H9 (cell line): ENCODE results near the gene CPNE5. TPM values are rescaled to one million over a fixed set of nuclear protein-coding genes. Genes with fewer than 3 reads are reported as not detected.

Experiments
- DNase-seq: peaks from one replicate; pipeline ENCODE4 v3.0.0-alpha.2; 2017
- H2AFZ ChIP-seq: one replicate; pipeline ENCODE4 v1.6.1; 2013; ENCODE audit warnings: mild to moderate bottlenecking, low read length, control low read depth, moderate library complexity
- H2AK5ac ChIP-seq: 2 replicates; pipeline ENCODE4 v1.6.1; 2013; ENCODE audit warnings: low read length, control low read depth, mixed read lengths; ENCODE audit not compliant: insufficient read length
- H2BK120ac ChIP-seq: one replicate; pipeline ENCODE4 v1.6.1; 2013; ENCODE audit warnings: low read depth, mild to moderate bottlenecking, low read length, control low read depth, inconsistent platforms; ENCODE audit not compliant: poor library complexity, severe bottlenecking
- H2BK12ac ChIP-seq: 2 replicates; pipeline ENCODE4 v1.6.1; 2013; ENCODE audit warnings: low read length, control low read depth, mixed read lengths, low read depth; ENCODE audit not compliant: insufficient read length
- H2BK15ac ChIP-seq: 2 replicates; pipeline ENCODE4 v1.6.1; 2013; ENCODE audit warnings: low read depth, low read length, control low read depth
- H2BK20ac ChIP-seq: one replicate; pipeline ENCODE4 v1.6.1; 2013; ENCODE audit warnings: low read depth, mild to moderate bottlenecking, low read length, control low read depth, inconsistent platforms; ENCODE audit not compliant: poor library complexity, severe bottlenecking
- H2BK5ac ChIP-seq: 2 replicates; pipeline ENCODE4 v1.6.1; 2013; ENCODE audit warnings: low read length, control low read depth, mixed read lengths; ENCODE audit not compliant: insufficient read length
- H3K14ac ChIP-seq: 2 replicates; pipeline ENCODE4 v1.6.1; 2013; ENCODE audit warnings: low read length, control low read depth; ENCODE audit not compliant: insufficient read depth
- H3K18ac ChIP-seq: 2 replicates; pipeline ENCODE4 v1.6.1; 2013; ENCODE audit warnings: low read depth, mild to moderate bottlenecking, mixed read lengths, low read length, control low read depth; ENCODE audit not compliant: insufficient read length
- H3K23ac ChIP-seq: 2 replicates; pipeline ENCODE4 v1.6.1; 2013; ENCODE audit warnings: low read length, control low read depth, mixed read lengths, low read depth; ENCODE audit not compliant: insufficient read length
- H3K23me2 ChIP-seq: 2 replicates; pipeline ENCODE4 v1.6.1; 2013; ENCODE audit warnings: low read depth, mild to moderate bottlenecking, mixed read lengths, low read length, control low read depth; ENCODE audit not compliant: insufficient read length, poor library complexity, severe bottlenecking
- H3K27ac ChIP-seq: 2 replicates; pipeline ENCODE4 v1.5.1; 2013; ENCODE audit warnings: low read length, control low read depth, mixed read lengths, low read depth; ENCODE audit not compliant: insufficient read length
- H3K27me3 ChIP-seq: 2 replicates; pipeline ENCODE4 v1.6.1; 2013; ENCODE audit warnings: low read length, control low read depth, inconsistent platforms; ENCODE audit not compliant: insufficient read depth
- H3K4ac ChIP-seq: 2 replicates; pipeline ENCODE4 v1.6.1; 2013; ENCODE audit warnings: low read depth, mild to moderate bottlenecking, control low read depth, inconsistent platforms, low read length, moderate library complexity
- H3K4me1 ChIP-seq: 2 replicates; pipeline ENCODE4 v1.6.1; 2013; ENCODE audit warnings: low read length, control low read depth, inconsistent platforms; ENCODE audit not compliant: insufficient read depth
- H3K4me2 ChIP-seq: 2 replicates; pipeline ENCODE4 v1.6.1; 2013; ENCODE audit warnings: low read length, control low read depth, mixed read lengths; ENCODE audit not compliant: insufficient read length, insufficient read depth
- H3K56ac ChIP-seq: 2 replicates; pipeline ENCODE4 v1.6.1; 2013; ENCODE audit warnings: low read depth, mild to moderate bottlenecking, mixed read lengths, low read length, control low read depth; ENCODE audit not compliant: insufficient read length
- H3K79me1 ChIP-seq: 2 replicates; pipeline ENCODE4 v1.6.1; 2013; ENCODE audit warnings: low read depth, mild to moderate bottlenecking, moderate library complexity, low read length, control low read depth, inconsistent platforms; ENCODE audit not compliant: insufficient read depth, poor library complexity, severe bottlenecking
- H3K79me2 ChIP-seq: 2 replicates; pipeline ENCODE4 v1.6.1; 2013; ENCODE audit warnings: low read length, control low read depth, inconsistent platforms; ENCODE audit not compliant: insufficient read depth
- H3K9ac ChIP-seq: 2 replicates; pipeline ENCODE4 v1.6.1; 2013; ENCODE audit warnings: low read length, control low read depth, mixed read lengths; ENCODE audit not compliant: insufficient read length; ENCODE audit errors: extremely low read depth
- H3K9me3 ChIP-seq: one replicate; pipeline ENCODE4 v1.6.1; 2013; ENCODE audit warnings: low read depth, low read length, inconsistent platforms; ENCODE audit not compliant: control insufficient read depth
- H3T11ph ChIP-seq: one replicate; pipeline ENCODE4 v1.6.1; 2013; ENCODE audit warnings: mild to moderate bottlenecking, low read length, control low read depth, inconsistent platforms
- H4K20me1 ChIP-seq: one replicate; pipeline ENCODE4 v1.6.1; 2013; ENCODE audit not compliant: control insufficient read depth, insufficient read length, insufficient read depth
- H4K5ac ChIP-seq: 2 replicates; pipeline ENCODE4 v1.6.1; 2013; ENCODE audit warnings: low read depth, mild to moderate bottlenecking, mixed read lengths, low read length, control low read depth; ENCODE audit not compliant: insufficient read length
- H4K8ac ChIP-seq: replicated peaks from 2 replicates; pipeline ENCODE4 v1.6.1; 2013; ENCODE audit warnings: low read length, control low read depth, mixed read lengths, low read depth; ENCODE audit not compliant: insufficient read length
- H4K91ac ChIP-seq: 2 replicates; pipeline ENCODE4 v1.6.1; 2013; ENCODE audit warnings: low read depth, mild to moderate bottlenecking, moderate library complexity, mixed read lengths, low read length, control low read depth; ENCODE audit not compliant: insufficient read length
- H3K27ac Mint-ChIP-seq, 3 experiments: 2 replicates in 2 of 3; 3 replicates in 1 of 3; pipeline ENCODE4 v1.8.0; 2020 to 2021; ENCODE audit warnings: mixed read lengths in 3 of 3, mild to moderate bottlenecking in 1 of 3, moderate library complexity in 1 of 3
- H3K27me3 Mint-ChIP-seq: 2 replicates; pipeline ENCODE4 v1.8.0; 2021; ENCODE audit warnings: low read depth, mild to moderate bottlenecking, moderate library complexity, mixed read lengths
- H3K36me3 Mint-ChIP-seq, 3 experiments: 2 replicates in 2 of 3; 3 replicates in 1 of 3; pipeline ENCODE4 v1.8.0; 2020 to 2021; ENCODE audit warnings: low read depth in 3 of 3, mixed read lengths in 3 of 3; ENCODE audit not compliant: insufficient read depth in 1 of 3
- H3K4me1 Mint-ChIP-seq, 2 experiments: 2 replicates each; pipeline ENCODE4 v1.8.0; 2020; ENCODE audit warnings: mixed read lengths in 2 of 2
- H3K4me3 Mint-ChIP-seq, 2 experiments: 2 replicates in 1 of 2; 3 replicates in 1 of 2; pipeline ENCODE4 v1.8.0; 2020 to 2021; ENCODE audit warnings: mild to moderate bottlenecking in 2 of 2, mixed read lengths in 2 of 2, moderate library complexity in 1 of 2
- H3K9me3 Mint-ChIP-seq, 2 experiments: 2 replicates in 1 of 2; 3 replicates in 1 of 2; pipeline ENCODE4 v1.8.0; 2020; ENCODE audit warnings: mild to moderate bottlenecking in 2 of 2, mixed read lengths in 2 of 2, moderate library complexity in 1 of 2
- WGBS: extraction: QIAGEN DNeasy Blood & Tissue Kit; methylation state at CpG from one replicate; pipeline ENCODE4 v1.1.7; 2013; ENCODE audit warnings: missing lambda C conversion rate, low lambda C conversion rate, mixed read lengths; ENCODE audit not compliant: insufficient read length; ENCODE audit errors: extremely low coverage; 5-methylcytosine and 5-hydroxymethylcytosine counted together
- total RNA-seq: library from RNA; stranded (reverse); gene quantifications from 2 replicates; pipeline ENCODE4 v1.2.1, GENCODE V29; 2021
- TF ChIP-seq, protein P1 (sequence below): fragments of 200-600 bp; sonication (generic); conservative IDR thresholded peaks from 3 replicates; pipeline ENCODE4 v1.8.0; 2021; ENCODE audit warnings: antibody characterized with exemption, mild to moderate bottlenecking

CPNE5 gene
- total RNA-seq, 1 experiment from 2014 or later, result 0.52 TPM

DNA sequence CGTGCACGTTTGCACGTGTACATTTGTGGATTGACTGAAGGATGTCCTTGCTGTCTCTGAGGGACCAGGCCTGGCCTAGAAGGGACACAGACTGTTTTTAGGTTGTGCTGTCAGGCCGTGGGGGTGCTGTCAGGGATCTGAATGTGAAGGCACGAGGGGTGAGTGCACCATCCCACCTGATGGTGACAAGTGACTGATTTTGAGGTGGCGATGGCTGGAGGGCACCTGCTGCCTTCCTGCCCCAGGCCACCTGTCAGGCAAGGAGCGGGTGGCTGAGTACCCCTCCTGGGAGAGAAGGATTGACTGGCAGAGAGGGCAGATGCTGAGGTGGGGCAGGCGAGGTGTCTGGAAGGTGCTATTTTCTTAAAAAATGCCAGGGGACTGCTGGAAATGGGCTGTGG, 140.4 kb downstream of the CPNE5 start:
- Mint-ChIP-seq H3K4me1 (no peaks in the 10 kb centered on the region), H3K27me3 (peaks cover 3% of the 10 kb centered on the region; the same call in 1 of the 2 replicates), H3K36me3 (no peaks in the 10 kb centered on the region), H3K27ac (no peak overlapping the region), H3K4me3 (no peak overlapping the region), H3K9me3 (no peaks in the 10 kb centered on the region)
- WGBS, result no CpG with 5 or more reads among the region's 8 CpGs
- no peak overlapping the region for H2BK120ac ChIP-seq
- H3K27me3 ChIP-seq, result no peaks in the 10 kb centered on the region
- H3K4ac ChIP-seq, result no peak overlapping the region
- H4K8ac ChIP-seq, result no peak overlapping the region
- no peaks in the 10 kb centered on the region for H3K9me3 ChIP-seq
- H2AFZ ChIP-seq, result no peak overlapping the region
- TF ChIP-seq, protein P1, sequence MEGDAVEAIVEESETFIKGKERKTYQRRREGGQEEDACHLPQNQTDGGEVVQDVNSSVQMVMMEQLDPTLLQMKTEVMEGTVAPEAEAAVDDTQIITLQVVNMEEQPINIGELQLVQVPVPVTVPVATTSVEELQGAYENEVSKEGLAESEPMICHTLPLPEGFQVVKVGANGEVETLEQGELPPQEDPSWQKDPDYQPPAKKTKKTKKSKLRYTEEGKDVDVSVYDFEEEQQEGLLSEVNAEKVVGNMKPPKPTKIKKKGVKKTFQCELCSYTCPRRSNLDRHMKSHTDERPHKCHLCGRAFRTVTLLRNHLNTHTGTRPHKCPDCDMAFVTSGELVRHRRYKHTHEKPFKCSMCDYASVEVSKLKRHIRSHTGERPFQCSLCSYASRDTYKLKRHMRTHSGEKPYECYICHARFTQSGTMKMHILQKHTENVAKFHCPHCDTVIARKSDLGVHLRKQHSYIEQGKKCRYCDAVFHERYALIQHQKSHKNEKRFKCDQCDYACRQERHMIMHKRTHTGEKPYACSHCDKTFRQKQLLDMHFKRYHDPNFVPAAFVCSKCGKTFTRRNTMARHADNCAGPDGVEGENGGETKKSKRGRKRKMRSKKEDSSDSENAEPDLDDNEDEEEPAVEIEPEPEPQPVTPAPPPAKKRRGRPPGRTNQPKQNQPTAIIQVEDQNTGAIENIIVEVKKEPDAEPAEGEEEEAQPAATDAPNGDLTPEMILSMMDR, result no peak
- H3K56ac ChIP-seq, result no peak overlapping the region
- H3K79me2 ChIP-seq, result no peaks in the 10 kb centered on the region
- no peak overlapping the region for H3K18ac ChIP-seq
- no peak for DNase-seq
- no peaks in the 10 kb centered on the region for H4K20me1 ChIP-seq
- H3K14ac ChIP-seq, result no peak overlapping the region; the same call in 1 of the 2 replicates
- H2AK5ac ChIP-seq, result no peak overlapping the region
- no peak overlapping the region for H4K91ac ChIP-seq
- no peak overlapping the region for H3K23ac ChIP-seq
- H3K27ac ChIP-seq, result no peak overlapping the region
- H2BK12ac ChIP-seq, result no peak overlapping the region
- no peak overlapping the region for H2BK15ac ChIP-seq
- no peak overlapping the region for H4K5ac ChIP-seq
- H3K4me1 ChIP-seq, result no peaks in the 10 kb centered on the region
- H3K23me2 ChIP-seq, result no peaks in the 10 kb centered on the region
- no peak overlapping the region for H3T11ph ChIP-seq
- H2BK5ac ChIP-seq, result no peak overlapping the region
- H3K9ac ChIP-seq, result no peak overlapping the region
- H3K79me1 ChIP-seq, result no peaks in the 10 kb centered on the region
- no peak overlapping the region for H2BK20ac ChIP-seq
- no peak overlapping the region for H3K4me2 ChIP-seq
